ENCODE results near the gene DNAH9.

- TF ChIP-seq CTCF (IDR thresholded peaks at IDR 0.05; ENCODE audit: low read depth, low read length, missing input control), result no peak
- TF ChIP-seq TAF1 (conservative IDR thresholded peaks at IDR 0.05), result no peak
- no peak for TF ChIP-seq SP1 (IDR thresholded peaks at IDR 0.05)
- TF ChIP-seq FOXA1 (IDR thresholded peaks at IDR 0.05), result no peak
- no peak for TF ChIP-seq EGR1 (IDR thresholded peaks at IDR 0.05; ENCODE audit: low read depth in 2 of 2)
- no peak for TF ChIP-seq MAX (IDR thresholded peaks at IDR 0.05)
- TF ChIP-seq RAD21 (IDR thresholded peaks at IDR 0.05), result no peak
- TF ChIP-seq ATF3 (IDR thresholded peaks at IDR 0.05), result no peak
- TF ChIP-seq GABPA (IDR thresholded peaks at IDR 0.05 in 1 of 2, conservative IDR thresholded peaks at IDR 0.05 in 1 of 2), result no peak
- TF ChIP-seq JUND (IDR thresholded peaks at IDR 0.05), result no peak
Measured at GRCh38 chr17:11980813-11981212, 382.5 kb downstream of the DNAH9 start.

Measured in liver (tissue), 3 donors.